A549 (cell line): ENCODE data around the gene TRAFD1. TPM values are rescaled to one million over a fixed set of nuclear protein-coding genes. Genes with fewer than 3 reads are reported as not detected.
"Not testable (repeated sequence)": the region's sequence is repeated elsewhere in the genome, so short reads cannot be mapped to it uniquely, and the experiment has no call there.

Experiments
- ATAC-seq, 2 experiments: fragments of 200-7000 bp in 1 of 2; fragments of >200 bp in 1 of 2; cut with Nextera tagmentation in 1 of 2; cut with Tn5 transposase in 1 of 2; 3 replicates each; pipeline versions ENCODE4 v1.8.0 to v1.9.1; 2018 to 2020; ENCODE audit warnings: mild to moderate bottlenecking in 1 of 2, moderate library complexity in 1 of 2
- CTCF ChIA-PET: fragments of 300-600 bp; sonication (Branson Sonifier 250); formaldehyde crosslinking; extraction: SDS; loops from one replicate; lab custom pipeline; 2021; ENCODE audit warnings: antibody characterized with exemption, inconsistent platforms; lab: Yijun Ruan, JAX
- POLR2A ChIA-PET: fragments of 350-600 bp; formaldehyde crosslinking; extraction: SDS; loops from one replicate; lab custom pipeline; 2021; ENCODE audit warnings: antibody characterized with exemption, inconsistent platforms; lab: Yijun Ruan, JAX
- DNase-seq, 2 experiments: peaks; one replicate each; pipeline versions ENCODE4 v3.0.0 to v3.0.0-alpha.2; 2011 to 2016; ENCODE audit warnings: low read depth in 1 of 2, low spot score in 1 of 2
- FAIRE-seq: peaks from 2 replicates; lab custom pipeline; 2011; peaks lifted over from hg19 to GRCh38; lab: Jason Lieb, UNC
- H3K27ac ChIP-seq, 2 experiments: fragments of >200 bp; sonication (Bioruptor Twin); formaldehyde crosslinking; 3 replicates each; pipeline ENCODE4 v1.5.1; 2016 to 2017
- H3K4me1 ChIP-seq: fragments of >200 bp; sonication (Bioruptor Twin); formaldehyde crosslinking; 3 replicates; pipeline ENCODE4 v1.6.1; 2016
- H3K4me2 ChIP-seq: fragments of >200 bp; sonication (Bioruptor Twin); formaldehyde crosslinking; 3 replicates; pipeline ENCODE4 v1.6.1; 2016
- H3K4me3 ChIP-seq: fragments of >200 bp; sonication (Bioruptor Twin); formaldehyde crosslinking; 3 replicates; pipeline ENCODE4 v1.5.1; 2016
- H3K9me3 ChIP-seq: fragments of >200 bp; sonication (Bioruptor Twin); formaldehyde crosslinking; 3 replicates; pipeline ENCODE4 v1.6.1; 2016
- BHLHE40 ChIP-seq: IDR thresholded peaks from 2 replicates; pipeline ENCODE4 v1.6.1; 2012; ENCODE audit warnings: low read depth, low read length, inconsistent platforms
- CBX2 ChIP-seq: fragments of 200-600 bp; sonication (generic); IDR thresholded peaks from 2 replicates; pipeline ENCODE4 v1.6.1; 2016; ENCODE audit warnings: low read depth, mild to moderate bottlenecking, borderline replicate concordance
- CEBPB ChIP-seq, 2 experiments: fragments of >200 bp in 1 of 2; sonication (Bioruptor Twin) in 1 of 2; formaldehyde crosslinking in 1 of 2; IDR thresholded peaks; 2 replicates each; pipeline ENCODE4 v1.6.1; 2012 to 2016
- CHD2 ChIP-seq: fragments of 150-350 bp; IDR thresholded peaks from 2 replicates; pipeline ENCODE4 v1.6.1; 2014; ENCODE audit warnings: low read length; ENCODE audit not compliant: partially characterized antibody
- EHF ChIP-seq: fragments of 250-450 bp; sonication (Bioruptor Pico); IDR thresholded peaks from 2 replicates; pipeline ENCODE4 v1.5.0; 2020; ENCODE audit warnings: mild to moderate bottlenecking
- EHMT2 ChIP-seq: fragments of 200-600 bp; sonication (generic); IDR thresholded peaks from 2 replicates; pipeline ENCODE4 v1.6.1; 2016; ENCODE audit warnings: antibody characterized with exemption, low read depth, mild to moderate bottlenecking, moderate library complexity
- EP300 ChIP-seq, 2 experiments: fragments of >200 bp; sonication (Bioruptor Twin); formaldehyde crosslinking; IDR thresholded peaks; 2 replicates in 1 of 2; 3 replicates in 1 of 2; pipeline ENCODE4 v1.6.1; 2016 to 2017
- FOSB ChIP-seq: fragments of 250-450 bp; sonication (Bioruptor Pico); IDR thresholded peaks from 2 replicates; pipeline ENCODE4 v1.5.0; 2020; ENCODE audit warnings: mild to moderate bottlenecking, moderate library complexity
- FOSL2 ChIP-seq, 2 experiments: fragments of 450-650 bp in 1 of 2; fragments of >200 bp in 1 of 2; sonication (Bioruptor Twin) in 1 of 2; formaldehyde crosslinking; IDR thresholded peaks; 2 replicates each; pipeline versions ENCODE4 v1.5.0 to v1.6.1; 2016 to 2020; ENCODE audit warnings: mild to moderate bottlenecking in 1 of 2, moderate library complexity in 1 of 2
- FOXS1 ChIP-seq: fragments of 250-450 bp; sonication (Bioruptor Pico); IDR thresholded peaks from 2 replicates; pipeline ENCODE4 v1.5.0; 2020; ENCODE audit warnings: mild to moderate bottlenecking, moderate library complexity
- HDAC2 ChIP-seq: fragments of 200-600 bp; sonication (generic); IDR thresholded peaks from 2 replicates; pipeline ENCODE4 v1.6.1; 2016
- HES2 ChIP-seq: fragments of >200 bp; sonication (Bioruptor Twin); formaldehyde crosslinking; IDR thresholded peaks from 2 replicates; pipeline ENCODE4 v1.6.1; 2016
- HOXA7 ChIP-seq: fragments of 250-450 bp; sonication (Bioruptor Pico); IDR thresholded peaks from 2 replicates; pipeline ENCODE4 v1.5.0; 2020; ENCODE audit warnings: mild to moderate bottlenecking, moderate library complexity
- HOXB13 ChIP-seq: fragments of 250-450 bp; sonication (Bioruptor Pico); IDR thresholded peaks from 2 replicates; pipeline ENCODE4 v1.5.0; 2020; ENCODE audit warnings: low read depth, mild to moderate bottlenecking, moderate library complexity
- HOXB5 ChIP-seq: fragments of 250-450 bp; sonication (Bioruptor Pico); IDR thresholded peaks from 2 replicates; pipeline ENCODE4 v1.5.0; 2020; ENCODE audit warnings: mild to moderate bottlenecking, moderate library complexity
- KDM5A ChIP-seq: fragments of 200-600 bp; sonication (generic); IDR thresholded peaks from 2 replicates; pipeline ENCODE4 v1.6.1; 2016; ENCODE audit warnings: antibody characterized with exemption, mild to moderate bottlenecking
- MAFK ChIP-seq: fragments of 450-650 bp; IDR thresholded peaks from 2 replicates; pipeline ENCODE4 v1.6.1; 2014; ENCODE audit not compliant: partially characterized antibody
- MAX ChIP-seq: IDR thresholded peaks from 2 replicates; pipeline ENCODE4 v1.6.1; 2012
- MAZ ChIP-seq: fragments of 150-350 bp; IDR thresholded peaks from 2 replicates; pipeline ENCODE4 v1.6.1; 2014; ENCODE audit warnings: antibody characterized with exemption, low read depth, low read length, borderline replicate concordance
- NFE2L2 ChIP-seq: fragments of 150-350 bp; conservative IDR thresholded peaks from 2 replicates; pipeline ENCODE4 v1.6.1; 2014; ENCODE audit warnings: low read length
- NPAS2 ChIP-seq: fragments of 250-450 bp; sonication (Bioruptor Pico); IDR thresholded peaks from 2 replicates; pipeline ENCODE4 v1.8.0; 2022; ENCODE audit warnings: mild to moderate bottlenecking, moderate library complexity, borderline replicate concordance
- NR3C1 ChIP-seq: fragments of >200 bp; sonication (Bioruptor Twin); formaldehyde crosslinking; IDR thresholded peaks from 3 replicates; pipeline ENCODE4 v1.6.1; 2017
- POLR2A ChIP-seq: IDR thresholded peaks from 2 replicates; pipeline ENCODE4 v1.6.1; 2012; ENCODE audit warnings: mild to moderate bottlenecking, low read length
- RAD21 ChIP-seq, 2 experiments: fragments of >200 bp in 1 of 2; sonication (Bioruptor Twin) in 1 of 2; formaldehyde crosslinking in 1 of 2; IDR thresholded peaks in 1 of 2; conservative IDR thresholded peaks in 1 of 2; 2 replicates in 1 of 2; 3 replicates in 1 of 2; pipeline ENCODE4 v1.6.1; 2012 to 2018; ENCODE audit warnings: inconsistent platforms in 1 of 2
- RARB ChIP-seq: fragments of 250-450 bp; sonication (Bioruptor Pico); IDR thresholded peaks from 2 replicates; pipeline ENCODE4 v1.8.0; 2021; ENCODE audit warnings: mild to moderate bottlenecking, moderate library complexity
- RNF2 ChIP-seq: fragments of 200-600 bp; sonication (generic); IDR thresholded peaks from 2 replicates; pipeline ENCODE4 v1.6.1; 2016; ENCODE audit warnings: low read depth, mild to moderate bottlenecking, antibody characterized with exemption, moderate library complexity, borderline replicate concordance
- SMC3 ChIP-seq: fragments of >200 bp; sonication (Bioruptor Twin); formaldehyde crosslinking; IDR thresholded peaks from 3 replicates; pipeline ENCODE4 v1.6.1; 2018; ENCODE audit warnings: inconsistent platforms
- TFCP2L1 ChIP-seq: fragments of 250-450 bp; sonication (Bioruptor Pico); IDR thresholded peaks from 2 replicates; pipeline ENCODE4 v1.5.0; 2021; ENCODE audit warnings: mild to moderate bottlenecking
- ZNF302 ChIP-seq: fragments of 250-450 bp; sonication (Bioruptor Pico); IDR thresholded peaks from 2 replicates; pipeline ENCODE4 v1.9.0; 2021; ENCODE audit warnings: inconsistent platforms, mild to moderate bottlenecking, moderate library complexity
- ZSCAN20 ChIP-seq: fragments of 250-450 bp; sonication (Bioruptor Pico); IDR thresholded peaks from 2 replicates; pipeline ENCODE4 v1.8.0; 2022; ENCODE audit warnings: mild to moderate bottlenecking, moderate library complexity
- WGBS: methylation state at CpG from one replicate; pipeline ENCODE4 v1.1.6; 2017; ENCODE audit errors: missing lambda C conversion rate; 5-methylcytosine and 5-hydroxymethylcytosine counted together
- polyA plus RNA-seq, 4 experiments: library from polyadenylated mRNA; depleted of rRNA in 3 of 4; stranded (reverse); fragments of >200 nt; fragmentation: RNase III in 1 of 4; extraction: RNeasy Plus Mini Kit Qiagen cat#74134 plus additional on column Dnase treatment in 1 of 4; gene quantifications; 2 replicates in 3 of 4; 3 replicates in 1 of 4; pipeline ENCODE4 v1.2.3, GENCODE V29; 2011 to 2017
- TF ChIP-seq, protein P1 (sequence below): fragments of >200 bp; sonication (Bioruptor Twin); formaldehyde crosslinking; IDR thresholded peaks from 3 replicates; pipeline ENCODE4 v1.5.1; 2016
- TF ChIP-seq, protein P2 (sequence below): IDR thresholded peaks from 2 replicates; pipeline ENCODE4 v1.6.1; 2012

Gene TRAFD1
- polyA plus RNA-seq, 2 of the 4 experiments (the other 2 are of a cell fraction), result 23.3 to 41.1 TPM

GRCh38 chr12:112153893-112154219 is 28.5 kb downstream of the TRAFD1 start:
- CTCF ChIA-PET, result interaction anchor here (1.9 kb wide), 1 partner anchor 234 kb away, joined by 6 read pairs; no protein-coding TSS in a partner anchor
- no peak for TF ChIP-seq CBX2
- no peak for TF ChIP-seq EHF
- TF ChIP-seq, all 56 proteins: peak for 0
- 95% methylated on average over 8 of the region's 8 CpGs for WGBS
- FAIRE-seq (no peak), DNase-seq (no peak), ATAC-seq (no peak; a peak in 2 of 6 replicates)
- no peak overlapping the region for H3K27ac ChIP-seq
- H3K9me3 ChIP-seq, result peaks cover 9% of the 10 kb centered on the region; the same call in 2 of the 3 replicates
- POLR2A ChIA-PET, result no interaction called here
- no peaks in the 10 kb centered on the region for H3K4me1 ChIP-seq
- H3K4me3 ChIP-seq, result no peak overlapping the region
- no peak overlapping the region for H3K4me2 ChIP-seq

DNA sequence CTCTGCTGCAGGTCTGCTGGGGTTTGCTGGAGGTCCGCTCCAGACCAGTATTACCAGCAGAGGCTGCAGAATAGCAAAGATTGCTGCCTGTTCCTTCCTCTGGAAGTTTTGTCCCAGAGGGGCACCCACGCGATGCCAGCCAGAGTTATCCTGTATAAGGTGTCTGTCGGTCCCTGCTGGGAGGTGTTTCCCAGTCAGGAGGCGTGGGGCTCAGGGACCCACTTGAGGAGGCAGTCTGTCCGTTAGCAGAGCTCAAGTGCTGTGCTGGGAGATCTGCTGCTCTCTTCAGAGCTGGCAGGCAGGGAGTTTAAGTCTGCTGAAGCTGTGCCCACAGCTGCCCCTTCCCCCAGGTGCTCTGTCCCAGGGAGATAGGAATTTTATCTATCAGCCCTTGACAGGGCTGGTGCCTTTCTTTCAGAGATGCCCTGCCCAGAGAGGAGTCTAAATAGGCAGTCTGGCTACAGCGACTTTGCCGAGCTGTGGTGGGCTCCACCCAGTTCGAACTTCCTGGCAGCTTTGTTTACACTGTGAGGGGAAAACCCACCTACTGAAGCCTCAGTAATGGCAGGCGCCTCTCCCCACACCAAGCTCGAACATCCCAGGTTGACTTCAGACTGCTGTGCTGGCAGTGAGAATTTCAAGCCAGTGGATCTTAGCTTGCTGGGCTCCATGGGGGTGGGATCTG is 33.2 kb downstream of the TRAFD1 start:
- H3K4me1 ChIP-seq, H3K4me3 ChIP-seq, H3K4me2 ChIP-seq, H3K27ac ChIP-seq, POLR2A ChIA-PET, DNase-seq, ATAC-seq, H3K9me3 ChIP-seq, FAIRE-seq: not testable (repeated sequence)
- CTCF ChIA-PET, result interaction anchor here (0.9 to 1.3 kb wide), 2 partner anchors 26 to 39 kb away, joined by 3 read pairs; no protein-coding TSS in a partner anchor
- 91% methylated on average over 11 of the region's 11 CpGs for WGBS

DNA sequence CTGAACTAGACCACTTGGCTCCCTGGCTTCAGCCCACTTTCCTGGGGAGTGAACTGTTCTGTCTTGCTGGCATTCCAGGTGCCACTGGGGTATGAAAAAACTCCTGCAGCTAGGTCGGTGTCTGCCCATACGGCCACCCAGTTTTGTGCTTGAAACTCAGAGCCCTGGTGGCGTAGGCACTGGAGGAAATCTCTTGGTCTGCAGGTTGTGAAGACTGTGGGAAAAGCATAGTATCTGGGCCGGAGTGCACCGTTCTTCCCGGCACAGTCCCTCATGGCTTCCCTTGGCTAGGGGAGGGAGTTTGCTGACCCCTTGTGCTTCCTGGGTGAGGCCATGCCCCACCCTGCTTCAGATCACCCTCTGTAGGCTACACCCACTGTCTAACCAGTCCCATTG is 33.8 kb downstream of the TRAFD1 start:
- H3K4me1 ChIP-seq, result no peaks in the 10 kb centered on the region
- no peak overlapping the region for H3K4me3 ChIP-seq
- ChIA-PET POLR2A (no interaction called here), CTCF (interaction anchor here (0.9 kb wide), 1 partner anchor 26 kb away, joined by 3 read pairs; no protein-coding TSS in a partner anchor)
- no peak for FAIRE-seq
- no peak overlapping the region for H3K4me2 ChIP-seq
- peaks cover 9% of the 10 kb centered on the region; the same call in 2 of the 3 replicates for H3K9me3 ChIP-seq
- ATAC-seq, result no peak
- DNase-seq, result no peak
- TF ChIP-seq TFCP2L1 (CRISPR knock-in tag) (no peak), MAFK (no peak), KDM5A (no peak), FOSL2 (IDR thresholded peaks at IDR 0.05) (no peak), FOSL2 (CRISPR knock-in tag; IDR thresholded peaks at IDR 0.05) (no peak), ZSCAN20 (no peak), RARB (CRISPR knock-in tag) (no peak), HOXB13 (no peak), MAZ (no peak), BHLHE40 (no peak), ZNF302 (no peak), POLR2A (no peak), FOSB (CRISPR knock-in tag) (no peak), EP300 (IDR thresholded peaks at IDR 0.05) (no peak), MAX (no peak), RNF2 (no peak), HOXA7 (CRISPR knock-in tag) (no peak), HDAC2 (no peak), NPAS2 (no peak), HOXB5 (CRISPR knock-in tag) (no peak)
- no peak overlapping the region for H3K27ac ChIP-seq
- WGBS, result 99% methylated on average over 6 of the region's 6 CpGs

DNA sequence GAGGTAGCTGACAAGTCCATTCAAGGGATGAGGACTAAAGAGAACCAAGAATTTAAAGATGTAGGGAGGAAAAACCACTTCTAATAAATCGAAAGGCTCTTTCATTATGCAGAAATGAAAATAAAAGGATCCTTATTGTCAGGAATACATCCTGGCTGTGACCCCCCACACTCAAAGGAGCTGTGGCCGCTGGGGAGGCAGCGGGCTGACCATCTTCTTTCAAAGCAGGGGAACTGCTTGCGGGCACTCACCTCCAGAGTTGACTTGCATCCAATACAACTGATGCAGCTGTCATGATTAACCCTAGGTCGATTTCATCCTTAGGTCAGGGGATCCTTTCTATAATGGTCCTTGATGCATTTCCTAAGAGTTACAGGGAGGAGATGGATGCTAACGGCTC is 35.3 kb downstream of the TRAFD1 start:
- no peak for FAIRE-seq
- H3K4me1 ChIP-seq, result no peaks in the 10 kb centered on the region
- no peak for TF ChIP-seq CHD2
- TF ChIP-seq, protein P1, sequence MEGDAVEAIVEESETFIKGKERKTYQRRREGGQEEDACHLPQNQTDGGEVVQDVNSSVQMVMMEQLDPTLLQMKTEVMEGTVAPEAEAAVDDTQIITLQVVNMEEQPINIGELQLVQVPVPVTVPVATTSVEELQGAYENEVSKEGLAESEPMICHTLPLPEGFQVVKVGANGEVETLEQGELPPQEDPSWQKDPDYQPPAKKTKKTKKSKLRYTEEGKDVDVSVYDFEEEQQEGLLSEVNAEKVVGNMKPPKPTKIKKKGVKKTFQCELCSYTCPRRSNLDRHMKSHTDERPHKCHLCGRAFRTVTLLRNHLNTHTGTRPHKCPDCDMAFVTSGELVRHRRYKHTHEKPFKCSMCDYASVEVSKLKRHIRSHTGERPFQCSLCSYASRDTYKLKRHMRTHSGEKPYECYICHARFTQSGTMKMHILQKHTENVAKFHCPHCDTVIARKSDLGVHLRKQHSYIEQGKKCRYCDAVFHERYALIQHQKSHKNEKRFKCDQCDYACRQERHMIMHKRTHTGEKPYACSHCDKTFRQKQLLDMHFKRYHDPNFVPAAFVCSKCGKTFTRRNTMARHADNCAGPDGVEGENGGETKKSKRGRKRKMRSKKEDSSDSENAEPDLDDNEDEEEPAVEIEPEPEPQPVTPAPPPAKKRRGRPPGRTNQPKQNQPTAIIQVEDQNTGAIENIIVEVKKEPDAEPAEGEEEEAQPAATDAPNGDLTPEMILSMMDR, result no peak
- TF ChIP-seq RNF2, result no peak
- TF ChIP-seq EHMT2, result no peak
- no peak for TF ChIP-seq NFE2L2
- no peak for TF ChIP-seq RAD21 (conservative IDR thresholded peaks at IDR 0.05 in 1 of 2, IDR thresholded peaks at IDR 0.05 in 1 of 2)
- no peak for TF ChIP-seq CEBPB (IDR thresholded peaks at IDR 0.05)
- TF ChIP-seq HES2, result no peak
- TF ChIP-seq, protein P2, sequence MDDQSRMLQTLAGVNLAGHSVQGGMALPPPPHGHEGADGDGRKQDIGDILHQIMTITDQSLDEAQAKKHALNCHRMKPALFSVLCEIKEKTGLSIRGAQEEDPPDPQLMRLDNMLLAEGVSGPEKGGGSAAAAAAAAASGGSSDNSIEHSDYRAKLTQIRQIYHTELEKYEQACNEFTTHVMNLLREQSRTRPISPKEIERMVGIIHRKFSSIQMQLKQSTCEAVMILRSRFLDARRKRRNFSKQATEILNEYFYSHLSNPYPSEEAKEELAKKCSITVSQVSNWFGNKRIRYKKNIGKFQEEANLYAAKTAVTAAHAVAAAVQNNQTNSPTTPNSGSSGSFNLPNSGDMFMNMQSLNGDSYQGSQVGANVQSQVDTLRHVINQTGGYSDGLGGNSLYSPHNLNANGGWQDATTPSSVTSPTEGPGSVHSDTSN, result no peak
- TF ChIP-seq FOXS1 (CRISPR knock-in tag), result no peak
- no peak for TF ChIP-seq HDAC2
- TF ChIP-seq SMC3, result no peak
- no peak for TF ChIP-seq NR3C1
- TF ChIP-seq, all 56 proteins: peak for 0
- Histone ChIP-seq H3K4me2 (no peak overlapping the region), H3K9me3 (peaks cover 9% of the 10 kb centered on the region; the same call in 2 of the 3 replicates), H3K4me3 (no peak overlapping the region), H3K27ac (no peak overlapping the region)
- DNase-seq (no peak), ATAC-seq (no peak)
- CTCF ChIA-PET, result no interaction called here
- POLR2A ChIA-PET, result no interaction called here
- 87% methylated on average over 6 of the region's 6 CpGs for WGBS
